Stimulated activated CD4-positive, alpha-beta T cell treated with anti-CD3 and anti-CD28 coated beads, Interleukin-4, amount 100 ng/mL, for 1 hour (primary cell): ENCODE data around the gene PSMG1.
"Not testable (repeated sequence)": the region's sequence is repeated elsewhere in the genome, so short reads cannot be mapped to it uniquely, and the experiment has no call there.

ENCODE experiments used
- DNase-seq: peaks from one replicate; pipeline ENCODE4 v3.0.0-alpha.2; 2020

The PSMG1 gene

GRCh38 chr21:39183272-39184049, at the start of gene PSMG1:
TSS of gene PSMG1 (minus strand) at chr21:39183451. CDS start at chr21:39183385, 66 bp downstream.
- peak; percentile 97 for DNase-seq

GRCh38 chr21:39232861-39233291, 49.6 kb upstream of the PSMG1 start:
- DNase-seq, result no peak

DNA sequence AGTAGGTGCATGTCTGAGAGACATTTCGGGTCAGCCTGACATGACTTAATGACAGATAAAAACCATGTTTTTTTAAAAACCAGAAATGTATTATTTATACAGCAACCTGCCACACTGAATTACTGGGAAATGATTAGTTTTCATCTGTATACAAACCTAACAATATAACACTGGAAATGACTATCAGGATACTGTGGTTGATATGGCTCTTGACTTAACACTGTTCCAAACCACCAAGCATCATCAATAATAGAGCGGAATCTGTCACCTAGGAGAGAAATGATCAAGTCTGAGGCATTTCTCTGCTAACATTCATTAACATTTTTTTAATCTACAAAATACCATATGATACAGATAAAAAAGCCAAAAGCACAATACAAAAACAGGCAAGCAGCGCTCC, 41.7 kb upstream of the PSMG1 start:
- DNase-seq, result no peak

- DNase-seq, result no peak
Observed at GRCh38 chr21:39221997-39222486, 38.8 kb upstream of the PSMG1 start.

DNA sequence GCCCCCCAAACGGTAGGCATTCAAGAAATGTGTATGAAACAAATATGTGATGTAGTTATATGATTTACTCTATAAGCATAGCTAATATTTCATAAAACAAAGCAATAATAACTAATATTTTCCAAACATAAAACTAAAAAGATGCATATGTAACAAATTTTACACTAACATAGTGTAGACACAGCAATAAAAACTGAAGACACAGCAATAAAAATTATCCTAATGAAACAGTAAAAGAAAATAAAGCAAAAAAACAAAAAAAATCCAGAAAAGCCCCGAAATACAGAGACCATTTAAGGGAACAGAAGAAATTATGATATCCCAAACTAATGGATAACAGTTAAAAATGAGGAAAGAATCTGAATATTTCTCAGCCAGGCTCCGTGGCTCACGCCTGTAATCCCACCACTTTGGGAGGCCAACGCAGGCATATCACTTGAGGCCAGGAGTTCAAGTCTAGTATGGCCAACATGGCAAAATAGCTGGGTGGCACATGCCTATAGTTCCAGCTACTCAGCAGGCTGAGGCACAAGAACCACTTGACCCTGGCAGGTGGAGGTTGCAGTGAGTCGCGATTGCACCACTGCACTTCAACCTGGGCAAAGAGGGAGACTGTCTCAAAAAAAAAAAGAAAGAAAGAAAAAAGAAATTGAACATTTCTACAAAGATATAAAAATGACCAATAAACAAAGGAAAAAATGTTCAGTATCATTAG, 38.2 kb upstream of the PSMG1 start:
- DNase-seq, result no peak

DNA sequence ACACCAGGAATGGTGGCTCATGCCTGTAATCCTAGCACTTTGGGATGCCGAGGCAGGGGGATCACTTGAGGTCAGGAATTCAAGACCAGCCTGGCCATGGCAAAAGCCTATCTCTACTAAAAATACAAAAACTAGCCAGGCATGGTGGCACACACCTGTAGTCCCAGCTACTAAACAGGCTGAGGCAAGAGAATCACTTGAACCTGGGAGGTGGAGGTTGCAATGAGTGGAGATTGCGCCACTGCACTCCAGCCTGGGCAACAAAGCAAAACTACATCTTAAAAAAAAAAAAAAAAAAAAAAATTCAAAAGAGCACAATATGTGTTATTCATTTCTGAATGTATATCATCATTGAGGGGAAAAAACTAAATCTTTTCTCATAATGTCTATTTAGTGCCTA, 37.6 kb upstream of the PSMG1 start:
- DNase-seq, result not testable (repeated sequence)

GRCh38 chr21:39220150-39220549, 36.9 kb upstream of the PSMG1 start:
- DNase-seq, result peak; percentile 11

DNA sequence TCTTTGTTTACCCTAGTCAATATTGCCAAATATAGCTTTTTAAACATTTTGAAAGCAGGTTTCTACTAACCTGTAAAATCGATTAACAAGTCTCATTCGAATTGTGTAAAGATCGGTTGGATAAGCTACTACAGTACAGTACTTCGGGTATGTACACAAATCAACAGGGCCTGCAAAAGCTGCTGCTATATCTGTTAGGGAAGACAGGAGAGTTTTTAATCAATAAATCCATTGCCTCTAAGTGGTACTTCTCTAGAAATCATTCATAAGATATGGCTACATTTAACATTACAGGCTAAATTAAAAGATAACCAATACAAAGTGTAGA, 34.8 kb upstream of the PSMG1 start:
- no peak for DNase-seq

DNA sequence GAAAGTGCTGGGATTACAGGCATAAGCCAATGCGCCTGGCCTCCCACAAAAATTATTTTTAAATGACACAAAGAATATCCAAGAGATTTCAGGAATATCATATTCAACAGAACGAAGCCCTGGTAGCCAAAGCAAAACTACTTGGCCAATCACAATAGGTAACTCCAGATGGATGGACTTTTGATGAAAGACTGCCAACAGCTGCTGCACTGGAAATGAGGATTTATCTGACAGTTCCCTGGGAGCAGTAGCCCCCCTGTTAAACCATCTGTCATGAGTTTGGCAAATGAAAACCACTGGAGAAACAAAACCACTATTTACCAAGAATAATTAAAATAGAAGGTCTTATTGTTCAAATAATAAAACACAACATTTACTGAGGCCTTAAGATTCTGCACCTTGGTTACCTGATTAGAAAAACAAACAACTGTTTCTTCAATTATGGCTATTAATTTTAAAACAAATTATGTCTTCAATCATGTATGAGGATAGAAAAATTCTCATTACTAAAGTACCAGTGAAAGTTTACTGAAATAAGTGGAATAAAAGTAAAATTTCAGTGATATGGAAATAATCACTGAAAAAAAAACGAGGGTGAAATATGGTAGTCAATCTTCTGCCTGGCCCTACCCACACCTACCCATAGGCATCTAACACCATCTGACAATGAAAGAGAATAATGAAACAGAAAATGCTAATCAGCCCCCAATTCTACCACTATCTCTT, 34.3 kb upstream of the PSMG1 start:
- DNase-seq, result no peak

- DNase-seq, result no peak
Observed at GRCh38 chr21:39216290-39216689, 33.0 kb upstream of the PSMG1 start.

GRCh38 chr21:39215078-39215477, 31.8 kb upstream of the PSMG1 start:
- DNase-seq, result no peak

- DNase-seq, result no peak
Observed at GRCh38 chr21:39209334-39209688, 26.1 kb upstream of the PSMG1 start.

DNA sequence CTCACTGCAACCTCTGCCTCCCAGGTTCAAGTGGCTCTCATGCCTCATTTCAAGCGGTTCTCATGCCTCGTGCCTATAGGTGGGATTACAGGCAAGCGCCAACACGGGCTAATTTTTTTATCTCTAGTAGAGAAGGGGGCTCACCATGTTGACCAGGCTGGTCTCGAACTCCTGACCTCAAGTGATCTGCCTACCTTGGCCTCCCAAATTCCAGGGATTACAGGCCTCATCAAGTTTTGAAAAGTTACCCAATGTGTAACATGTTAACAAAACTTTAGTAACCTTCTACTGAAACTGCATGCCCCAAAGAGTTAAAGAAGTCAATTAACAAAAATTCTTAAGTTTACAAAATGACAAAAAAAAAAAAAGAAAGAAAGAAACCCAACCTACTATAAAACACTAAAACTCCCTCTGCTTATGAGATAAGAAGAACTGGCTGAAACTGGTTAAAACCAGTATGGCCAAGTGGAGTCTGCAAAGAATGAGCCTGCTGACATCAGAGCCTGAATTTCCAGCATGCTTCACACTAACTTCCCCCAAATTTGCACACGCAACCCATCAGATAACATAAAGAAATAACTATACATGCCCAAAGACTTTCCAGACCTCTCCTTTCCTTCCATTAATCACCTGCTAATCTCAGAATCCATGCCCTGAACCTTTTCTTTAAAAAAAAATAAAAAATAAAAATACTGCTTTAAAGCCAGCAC, 25.5 kb upstream of the PSMG1 start:
- no peak for DNase-seq

DNA sequence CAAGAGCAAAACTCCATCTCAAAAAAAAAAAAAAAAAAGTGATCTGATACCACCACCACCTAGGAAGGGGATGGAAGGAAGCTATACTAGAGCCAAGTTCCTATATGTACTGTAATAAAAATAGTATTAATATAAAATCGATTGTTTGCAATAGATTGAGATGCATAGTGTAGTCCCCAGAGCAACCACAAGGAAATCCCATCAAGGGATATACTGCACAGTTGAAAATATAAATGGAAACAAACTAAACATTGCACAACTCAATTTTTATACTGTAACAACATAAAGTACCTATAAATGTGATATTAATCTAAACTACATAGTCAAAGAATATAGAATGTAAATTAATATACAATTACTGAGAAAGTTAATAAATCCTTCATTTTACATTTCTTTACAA, 20.9 kb upstream of the PSMG1 start:
- DNase-seq, result no peak

GRCh38 chr21:39198800-39199199, 15.5 kb upstream of the PSMG1 start:
- no peak for DNase-seq

DNA sequence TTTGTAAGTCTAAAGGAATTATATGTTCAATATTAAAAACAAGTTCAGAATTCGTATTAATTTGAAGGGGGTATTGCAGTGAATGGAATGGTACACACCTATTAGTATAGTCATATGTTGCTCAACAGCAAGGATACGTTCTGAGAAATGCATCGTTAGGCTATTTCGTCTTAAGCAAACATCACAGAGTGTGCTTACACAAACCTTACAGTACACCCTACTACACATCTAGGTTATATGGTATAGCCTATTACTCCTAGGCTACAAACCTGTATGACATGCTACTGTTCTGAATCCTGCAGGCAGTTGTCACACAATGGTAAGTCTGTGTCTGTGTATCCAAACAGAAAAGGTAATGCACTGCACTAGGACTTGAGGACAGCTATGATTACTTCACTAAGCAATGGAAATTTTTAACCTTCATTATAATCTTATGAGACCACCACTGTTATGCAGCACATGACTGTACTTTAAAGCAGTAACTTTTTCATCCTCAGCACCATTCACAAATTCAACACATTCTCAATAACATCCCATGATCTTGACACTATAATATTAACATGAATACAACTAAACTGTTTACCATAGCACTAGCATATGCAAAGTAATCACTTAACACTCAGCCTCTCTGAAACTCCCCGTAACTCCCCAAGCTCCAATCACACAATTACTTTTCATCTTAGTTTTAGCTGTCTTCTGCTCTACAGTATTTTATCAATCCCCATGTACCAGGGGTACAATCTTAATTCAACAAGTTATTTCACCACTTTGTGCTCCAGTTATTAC, 14.4 kb upstream of the PSMG1 start:
- no peak for DNase-seq

DNA sequence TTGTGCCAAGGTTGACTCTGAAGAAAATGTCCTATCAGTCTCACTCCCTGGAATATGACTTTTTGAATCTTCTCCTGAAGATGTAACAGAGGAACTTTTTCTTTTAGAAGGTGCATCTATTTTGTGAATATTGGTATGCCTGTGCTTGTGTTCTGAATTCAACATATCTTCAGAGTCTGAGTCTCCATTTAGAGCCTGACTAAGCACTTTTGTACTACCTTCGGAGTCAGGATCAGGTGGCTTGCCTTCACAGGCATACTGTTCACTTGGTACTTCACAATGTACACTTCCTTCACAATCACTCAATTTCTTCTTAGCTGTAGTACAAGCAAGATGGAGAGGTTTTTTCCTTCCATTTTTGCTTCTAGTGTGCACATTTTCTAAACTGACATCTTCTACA, 13.6 kb upstream of the PSMG1 start:
- DNase-seq, result no peak

DNA sequence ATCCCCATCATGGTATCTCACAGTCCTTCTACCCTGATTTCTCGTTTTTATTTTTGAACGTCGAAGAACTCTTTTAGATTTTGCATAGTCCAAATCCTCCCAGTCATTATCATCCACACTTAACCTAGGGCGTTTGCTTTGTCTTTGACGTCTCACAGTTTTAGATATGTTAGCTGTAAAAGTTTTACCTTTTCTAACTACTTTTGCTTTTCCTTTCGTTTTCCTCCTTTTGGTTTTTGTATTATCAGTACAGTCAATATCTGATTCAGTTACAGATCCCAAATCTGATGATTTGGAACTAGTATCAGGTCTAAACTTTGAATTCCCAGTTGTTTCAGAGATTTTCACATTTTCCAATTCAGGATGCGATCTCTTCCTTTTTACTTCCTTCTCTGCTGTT, 13.1 kb upstream of the PSMG1 start:
- no peak for DNase-seq

- DNase-seq, result no peak
Observed at GRCh38 chr21:39193380-39193779, 10.1 kb upstream of the PSMG1 start.

GRCh38 chr21:39189857-39190604, 6.8 kb upstream of the PSMG1 start:
- no peak for DNase-seq

- no peak for DNase-seq
Observed at GRCh38 chr21:39188521-39189139, 5.4 kb upstream of the PSMG1 start.
